HEK293 (cell line): ENCODE measurements around the gene HSPA14.

ENCODE experiments used
- CTCF ChIA-PET: fragments of 350-600 bp; formaldehyde crosslinking; extraction: SDS; loops from one replicate; lab custom pipeline; 2021; ENCODE audit warnings: antibody characterized with exemption; lab: Yijun Ruan, JAX
- POLR2A ChIA-PET: fragments of 300-600 bp; formaldehyde crosslinking; extraction: SDS; loops from one replicate; lab custom pipeline; 2020; ENCODE audit warnings: antibody characterized with exemption, inconsistent platforms; lab: Yijun Ruan, JAX
- H3K27ac ChIP-seq: fragments of 200-500 bp; sonication (Bioruptor generic); 2 replicates; pipeline ENCODE4 v1.5.1; 2014; ENCODE audit warnings: low read depth, low read length, control low read depth, inconsistent platforms; ENCODE audit errors: extremely low read depth
- H3K36me3 ChIP-seq, 2 experiments: fragments of 200-500 bp in 1 of 2; sonication (Bioruptor generic) in 1 of 2; 1 replicate in 1 of 2; 2 replicates in 1 of 2; pipeline ENCODE4 v1.5.1; 2014 to 2017; ENCODE audit warnings: inconsistent platforms in 2 of 2, low read length in 2 of 2; ENCODE audit not compliant: control insufficient read depth in 2 of 2, insufficient read depth in 1 of 2
- H3K4me1 ChIP-seq: fragments of 200-500 bp; sonication (Bioruptor generic); 2 replicates; pipeline ENCODE4 v1.5.1; 2014; ENCODE audit warnings: mild to moderate bottlenecking, low read length, inconsistent platforms; ENCODE audit not compliant: control insufficient read depth, insufficient read depth
- H3K4me3 ChIP-seq: 2 replicates; pipeline ENCODE4 v1.5.1; 2011; ENCODE audit warnings: low read depth, mild to moderate bottlenecking, control low read depth, low read length, moderate library complexity
- H3K9me3 ChIP-seq: fragments of 200-500 bp; sonication (Bioruptor generic); 2 replicates; pipeline ENCODE4 v1.5.1; 2014; ENCODE audit warnings: low read depth, low read length, inconsistent platforms; ENCODE audit not compliant: control insufficient read depth, insufficient read depth
- GLIS2 ChIP-seq: fragments of 450-650 bp; formaldehyde crosslinking; IDR thresholded peaks from 2 replicates; pipeline ENCODE4 v1.5.1; 2016; ENCODE audit warnings: missing biosample characterization, missing genetic modification characterization
- HOXD13 ChIP-seq: sonication (generic); formaldehyde crosslinking; IDR thresholded peaks from 2 replicates; pipeline ENCODE4 v1.8.0; 2022; ENCODE audit warnings: missing genetic modification reagents, borderline replicate concordance
- IKZF3 ChIP-seq: fragments of 450-650 bp; IDR thresholded peaks from 2 replicates; pipeline ENCODE4 v1.5.0; 2018; ENCODE audit warnings: missing biosample characterization, mild to moderate bottlenecking, missing genetic modification characterization, moderate library complexity
- KLF7 ChIP-seq: fragments of 450-650 bp; formaldehyde crosslinking; IDR thresholded peaks from 2 replicates; pipeline ENCODE4 v1.5.1; 2016; ENCODE audit warnings: missing biosample characterization, missing genetic modification characterization, borderline replicate concordance
- SCRT1 ChIP-seq: fragments of 450-650 bp; formaldehyde crosslinking; IDR thresholded peaks from 2 replicates; pipeline ENCODE4 v1.5.1; 2016; ENCODE audit warnings: missing biosample characterization, missing genetic modification characterization, borderline replicate concordance
- SP2 ChIP-seq: fragments of 450-650 bp; formaldehyde crosslinking; IDR thresholded peaks from 2 replicates; pipeline ENCODE4 v1.5.1; 2016; ENCODE audit warnings: missing biosample characterization, missing genetic modification characterization
- ZBTB20 ChIP-seq: fragments of 450-650 bp; formaldehyde crosslinking; IDR thresholded peaks from 2 replicates; pipeline ENCODE4 v1.5.1; 2016; ENCODE audit warnings: missing biosample characterization, missing genetic modification characterization
- ZBTB21 ChIP-seq: fragments of 450-650 bp; formaldehyde crosslinking; IDR thresholded peaks from 2 replicates; pipeline ENCODE4 v1.5.1; 2017; ENCODE audit warnings: missing biosample characterization, missing genetic modification characterization
- ZEB2 ChIP-seq: fragments of 450-650 bp; formaldehyde crosslinking; IDR thresholded peaks from 2 replicates; pipeline ENCODE4 v1.5.1; 2016; ENCODE audit warnings: missing biosample characterization, missing genetic modification characterization
- ZFP3 ChIP-seq: fragments of 450-650 bp; formaldehyde crosslinking; IDR thresholded peaks from 2 replicates; pipeline ENCODE4 v1.5.1; 2016; ENCODE audit warnings: low read depth, missing biosample characterization, missing genetic modification characterization
- ZFP37 ChIP-seq: fragments of 450-650 bp; formaldehyde crosslinking; IDR thresholded peaks from 2 replicates; pipeline ENCODE4 v1.5.1; 2016; ENCODE audit warnings: missing biosample characterization, missing genetic modification characterization
- ZIC2 ChIP-seq: fragments of 450-650 bp; formaldehyde crosslinking; IDR thresholded peaks from 2 replicates; pipeline ENCODE4 v1.5.1; 2016; ENCODE audit warnings: missing biosample characterization, missing genetic modification characterization
- ZNF10 ChIP-seq: fragments of 450-650 bp; formaldehyde crosslinking; IDR thresholded peaks from 2 replicates; pipeline ENCODE4 v1.5.1; 2017; ENCODE audit warnings: missing biosample characterization, missing genetic modification characterization
- ZNF121 ChIP-seq: fragments of 450-650 bp; formaldehyde crosslinking; IDR thresholded peaks from 2 replicates; pipeline ENCODE4 v1.5.1; 2016; ENCODE audit warnings: missing biosample characterization, missing genetic modification characterization
- ZNF2 ChIP-seq: fragments of 450-650 bp; formaldehyde crosslinking; IDR thresholded peaks from 2 replicates; pipeline ENCODE4 v1.5.1; 2016; ENCODE audit warnings: missing biosample characterization, missing genetic modification characterization
- ZNF223 ChIP-seq: fragments of 450-650 bp; formaldehyde crosslinking; IDR thresholded peaks from 2 replicates; pipeline ENCODE4 v1.5.1; 2016; ENCODE audit warnings: missing biosample characterization, missing genetic modification characterization
- ZNF239 ChIP-seq: fragments of 450-650 bp; formaldehyde crosslinking; IDR thresholded peaks from 2 replicates; pipeline ENCODE4 v1.5.1; 2016; ENCODE audit warnings: missing biosample characterization, missing genetic modification characterization
- ZNF324 ChIP-seq: fragments of 450-650 bp; formaldehyde crosslinking; IDR thresholded peaks from 2 replicates; pipeline ENCODE4 v1.5.1; 2016; ENCODE audit warnings: missing biosample characterization, missing genetic modification characterization
- ZNF335 ChIP-seq: fragments of 450-650 bp; formaldehyde crosslinking; conservative IDR thresholded peaks from 2 replicates; pipeline ENCODE4 v1.5.1; 2016; ENCODE audit warnings: missing biosample characterization, missing genetic modification characterization
- ZNF341 ChIP-seq: fragments of 450-650 bp; formaldehyde crosslinking; IDR thresholded peaks from 2 replicates; pipeline ENCODE4; 2016; ENCODE audit warnings: low read depth, missing biosample characterization, missing genetic modification characterization
- ZNF366 ChIP-seq: fragments of 450-650 bp; formaldehyde crosslinking; conservative IDR thresholded peaks from 2 replicates; pipeline ENCODE4 v1.5.1; 2016; ENCODE audit warnings: missing biosample characterization, missing genetic modification characterization
- ZNF391 ChIP-seq: fragments of 450-650 bp; formaldehyde crosslinking; IDR thresholded peaks from 2 replicates; pipeline ENCODE4 v1.5.1; 2016; ENCODE audit warnings: low read depth, missing biosample characterization, missing genetic modification characterization, borderline replicate concordance
- ZNF561 ChIP-seq: fragments of 450-650 bp; IDR thresholded peaks from 2 replicates; pipeline ENCODE4 v1.5.1; 2018; ENCODE audit warnings: missing biosample characterization, missing genetic modification characterization, borderline replicate concordance
- ZNF629 ChIP-seq: fragments of 450-650 bp; formaldehyde crosslinking; IDR thresholded peaks from 2 replicates; pipeline ENCODE4 v1.5.1; 2017; ENCODE audit warnings: missing biosample characterization, missing genetic modification characterization
- ZNF76 ChIP-seq: fragments of 450-650 bp; formaldehyde crosslinking; IDR thresholded peaks from 2 replicates; pipeline ENCODE4; 2016; ENCODE audit warnings: low read depth, missing biosample characterization, missing genetic modification characterization, borderline replicate concordance
- ZNF791 ChIP-seq: fragments of 450-650 bp; formaldehyde crosslinking; IDR thresholded peaks from 2 replicates; pipeline ENCODE4 v1.5.1; 2016; ENCODE audit warnings: missing biosample characterization, missing genetic modification characterization
- ZNF837 ChIP-seq: fragments of 450-650 bp; formaldehyde crosslinking; IDR thresholded peaks from 2 replicates; pipeline ENCODE4 v1.5.1; 2016; ENCODE audit warnings: missing biosample characterization, missing genetic modification characterization
- ZXDB ChIP-seq: fragments of 450-650 bp; formaldehyde crosslinking; IDR thresholded peaks from 2 replicates; pipeline ENCODE4 v1.5.1; 2016; ENCODE audit warnings: missing biosample characterization, missing genetic modification characterization
- TF ChIP-seq, protein P1 (sequence below): fragments of 450-650 bp; formaldehyde crosslinking; optimal IDR thresholded peaks from 2 replicates; pipeline ENCODE3; 2016; ENCODE audit warnings: missing biosample characterization, mild to moderate bottlenecking, missing genetic modification characterization
- TF ChIP-seq, protein P2 (sequence below): fragments of 450-650 bp; formaldehyde crosslinking; IDR thresholded peaks from 2 replicates; pipeline ENCODE4 v1.5.1; 2016; ENCODE audit warnings: missing biosample characterization, missing genetic modification characterization, low read depth
- TF ChIP-seq, protein P3 (sequence below): fragments of 450-650 bp; formaldehyde crosslinking; IDR thresholded peaks from 2 replicates; pipeline ENCODE4 v1.5.1; 2017; ENCODE audit warnings: missing biosample characterization, missing genetic modification characterization

HSPA14 gene

DNA sequence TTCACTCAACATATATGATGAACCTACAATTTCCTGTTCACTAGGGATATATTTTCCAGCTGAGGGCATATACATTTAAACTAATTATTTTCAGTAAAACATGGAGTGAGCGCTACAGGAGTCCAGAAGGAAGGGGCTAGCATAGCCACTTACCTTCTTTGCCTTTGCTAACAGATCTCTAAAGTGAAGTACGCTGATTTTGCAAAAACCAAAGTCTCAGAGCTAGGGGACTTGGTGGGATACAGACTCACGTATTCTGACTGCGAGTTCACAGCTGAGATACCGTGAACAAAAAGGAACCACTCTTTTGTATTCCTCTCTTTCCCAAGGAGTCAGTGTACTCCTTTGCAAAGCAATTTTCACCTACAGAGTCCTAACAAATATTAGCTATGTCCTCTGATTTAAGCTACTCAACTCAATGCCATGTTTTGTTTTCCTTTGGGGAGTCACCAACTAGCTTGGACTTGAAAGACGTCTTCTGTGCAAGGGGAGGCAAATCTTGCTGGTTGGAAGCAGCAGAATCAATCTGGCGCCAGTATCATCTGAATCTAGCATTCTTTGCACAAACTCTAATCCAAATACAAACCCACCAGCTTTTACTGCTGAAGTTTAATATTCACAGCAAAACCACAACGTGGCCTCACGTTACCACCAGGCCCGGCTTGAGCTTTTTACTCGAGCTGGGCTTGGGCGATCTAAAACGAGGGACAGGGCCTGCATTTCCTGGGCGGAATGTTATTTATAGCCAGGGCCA, 926 bp upstream of the HSPA14 start (continued):
- TF ChIP-seq IKZF3 (tag by site-specific recombination) (peak; percentile 45; the same call in 1 of the 2 replicates), HOXD13 (CRISPR knock-in tag) (peak; percentile 40; the same call in 1 of the 2 replicates), ZNF121 (tag by site-specific recombination) (no peak), SCRT1 (no peak), ZNF366 (tag by site-specific recombination) (0 out of 2 replicates have a peak, but pooled peaks have one; percentile 30), ZNF239 (tag by site-specific recombination) (no peak), ZNF561 (tag by site-specific recombination) (0 out of 2 replicates have a peak, but pooled peaks have one; percentile 56)

DNA sequence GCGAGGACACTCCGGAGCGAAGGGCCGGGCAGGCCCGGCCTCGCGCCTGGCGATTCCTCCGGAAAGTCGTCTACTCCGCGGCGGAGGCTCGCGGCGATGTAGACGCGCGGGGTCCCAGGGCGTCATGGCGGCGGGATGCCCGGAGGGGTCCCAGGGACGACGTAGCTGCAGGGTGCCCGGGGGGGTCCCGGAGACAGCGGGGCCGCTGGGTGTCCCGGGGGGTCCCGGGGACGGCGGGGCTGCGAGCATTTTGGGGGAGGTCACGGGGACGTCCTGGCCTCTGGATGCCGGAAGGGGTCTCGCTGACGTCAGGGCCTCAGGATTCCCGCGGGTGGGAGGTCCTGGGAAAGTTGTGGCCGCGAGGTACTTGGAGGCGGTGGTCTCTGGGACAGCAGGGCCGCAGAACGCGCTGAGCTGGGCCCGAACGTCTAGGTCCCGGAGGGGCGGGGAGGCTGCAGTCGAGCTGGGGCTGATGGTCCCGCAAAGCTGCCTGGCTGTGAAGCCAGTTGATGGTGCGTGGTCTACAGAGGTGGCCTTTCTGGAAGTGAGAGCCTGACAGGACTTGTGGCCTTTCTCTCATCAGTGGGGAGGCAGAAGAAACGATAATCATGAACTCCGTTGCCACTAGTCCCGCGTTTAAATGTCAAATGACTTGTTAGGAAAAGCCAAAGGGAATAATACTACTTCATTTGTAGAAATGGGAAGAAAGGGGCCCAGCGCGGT, 637 bp downstream of the HSPA14 start:
- H3K9me3 ChIP-seq: no peaks in the 10 kb centered on the region
- peaks cover 24 to 38% of the 10 kb centered on the region in 2 experiments; a peak in 2 of 3 replicates for H3K36me3 ChIP-seq
- peaks cover 5% of the 10 kb centered on the region; the same call in 1 of the 2 replicates for H3K4me1 ChIP-seq
- POLR2A ChIA-PET: interaction anchor here (0.9 to 3.9 kb wide), 15 partner anchors 9 to 330 kb away, joined by 3 to 68 read pairs (median 5); partner anchors contain the start of genes DCLRE1C, MEIG1, NMT2 and SUV39H2
- peak overlapping the region; percentile 88 for H3K27ac ChIP-seq
- CTCF ChIA-PET: interaction anchor here (0.8 to 1.3 kb wide), 2 partner anchors 15 to 111 kb away, joined by 4 to 5 read pairs; no protein-coding TSS in a partner anchor
- peak overlapping the region; percentile 94 for H3K4me3 ChIP-seq
- TF ChIP-seq ZFP37 (tag by site-specific recombination): 0 out of 2 replicates have a peak, but pooled peaks have one; percentile 48
- TF ChIP-seq ZNF837 (tag by site-specific recombination): no peak
- TF ChIP-seq KLF7: no peak
- 0 out of 2 replicates have a peak, but pooled peaks have one; percentile 7 for TF ChIP-seq ZXDB (tag by site-specific recombination)
- TF ChIP-seq ZEB2 (tag by site-specific recombination): 0 out of 2 replicates have a peak, but pooled peaks have one; percentile 2
- TF ChIP-seq, protein P1, sequence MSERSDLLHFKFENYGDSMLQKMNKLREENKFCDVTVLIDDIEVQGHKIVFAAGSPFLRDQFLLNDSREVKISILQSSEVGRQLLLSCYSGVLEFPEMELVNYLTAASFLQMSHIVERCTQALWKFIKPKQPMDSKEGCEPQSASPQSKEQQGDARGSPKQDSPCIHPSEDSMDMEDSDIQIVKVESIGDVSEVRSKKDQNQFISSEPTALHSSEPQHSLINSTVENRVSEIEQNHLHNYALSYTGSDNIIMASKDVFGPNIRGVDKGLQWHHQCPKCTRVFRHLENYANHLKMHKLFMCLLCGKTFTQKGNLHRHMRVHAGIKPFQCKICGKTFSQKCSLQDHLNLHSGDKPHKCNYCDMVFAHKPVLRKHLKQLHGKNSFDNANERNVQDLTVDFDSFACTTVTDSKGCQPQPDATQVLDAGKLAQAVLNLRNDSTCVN (tag by site-specific recombination): peak; percentile 50
- TF ChIP-seq ZNF791 (tag by site-specific recombination): no peak
- 0 out of 2 replicates have a peak, but pooled peaks have one; percentile 14 for TF ChIP-seq ZNF10 (tag by site-specific recombination)
- TF ChIP-seq GLIS2 (tag by site-specific recombination): peak; percentile 73
- TF ChIP-seq ZBTB20: 0 out of 2 replicates have a peak, but pooled peaks have one; percentile 9
- TF ChIP-seq ZNF76 (tag by site-specific recombination): peak; percentile 83
- 0 out of 2 replicates have a peak, but pooled peaks have one; percentile 28 for TF ChIP-seq ZNF2 (tag by site-specific recombination)
- 0 out of 2 replicates have a peak, but pooled peaks have one; percentile 6 for TF ChIP-seq SCRT1
- TF ChIP-seq, protein P2, sequence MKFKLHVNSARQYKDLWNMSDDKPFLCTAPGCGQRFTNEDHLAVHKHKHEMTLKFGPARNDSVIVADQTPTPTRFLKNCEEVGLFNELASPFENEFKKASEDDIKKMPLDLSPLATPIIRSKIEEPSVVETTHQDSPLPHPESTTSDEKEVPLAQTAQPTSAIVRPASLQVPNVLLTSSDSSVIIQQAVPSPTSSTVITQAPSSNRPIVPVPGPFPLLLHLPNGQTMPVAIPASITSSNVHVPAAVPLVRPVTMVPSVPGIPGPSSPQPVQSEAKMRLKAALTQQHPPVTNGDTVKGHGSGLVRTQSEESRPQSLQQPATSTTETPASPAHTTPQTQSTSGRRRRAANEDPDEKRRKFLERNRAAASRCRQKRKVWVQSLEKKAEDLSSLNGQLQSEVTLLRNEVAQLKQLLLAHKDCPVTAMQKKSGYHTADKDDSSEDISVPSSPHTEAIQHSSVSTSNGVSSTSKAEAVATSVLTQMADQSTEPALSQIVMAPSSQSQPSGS (tag by site-specific recombination): peak; percentile 34; the same call in 1 of the 2 replicates
- TF ChIP-seq ZNF629: no peak
- 0 out of 2 replicates have a peak, but pooled peaks have one; percentile 63 for TF ChIP-seq ZNF391 (tag by site-specific recombination)
- TF ChIP-seq ZNF223 (tag by site-specific recombination): 0 out of 2 replicates have a peak, but pooled peaks have one; percentile 15
- TF ChIP-seq, protein P3, sequence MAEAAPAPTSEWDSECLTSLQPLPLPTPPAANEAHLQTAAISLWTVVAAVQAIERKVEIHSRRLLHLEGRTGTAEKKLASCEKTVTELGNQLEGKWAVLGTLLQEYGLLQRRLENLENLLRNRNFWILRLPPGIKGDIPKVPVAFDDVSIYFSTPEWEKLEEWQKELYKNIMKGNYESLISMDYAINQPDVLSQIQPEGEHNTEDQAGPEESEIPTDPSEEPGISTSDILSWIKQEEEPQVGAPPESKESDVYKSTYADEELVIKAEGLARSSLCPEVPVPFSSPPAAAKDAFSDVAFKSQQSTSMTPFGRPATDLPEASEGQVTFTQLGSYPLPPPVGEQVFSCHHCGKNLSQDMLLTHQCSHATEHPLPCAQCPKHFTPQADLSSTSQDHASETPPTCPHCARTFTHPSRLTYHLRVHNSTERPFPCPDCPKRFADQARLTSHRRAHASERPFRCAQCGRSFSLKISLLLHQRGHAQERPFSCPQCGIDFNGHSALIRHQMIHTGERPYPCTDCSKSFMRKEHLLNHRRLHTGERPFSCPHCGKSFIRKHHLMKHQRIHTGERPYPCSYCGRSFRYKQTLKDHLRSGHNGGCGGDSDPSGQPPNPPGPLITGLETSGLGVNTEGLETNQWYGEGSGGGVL (tag by site-specific recombination): no peak
- TF ChIP-seq ZIC2: peak; percentile 51; the same call in 1 of the 2 replicates
- 0 out of 2 replicates have a peak, but pooled peaks have one; percentile 19 for TF ChIP-seq ZBTB21 (tag by site-specific recombination)
- no peak for TF ChIP-seq ZNF324 (tag by site-specific recombination)
- no peak for TF ChIP-seq ZFP3 (tag by site-specific recombination)
- TF ChIP-seq SP2 (tag by site-specific recombination): peak; percentile 49
- peak; percentile 78 for TF ChIP-seq ZNF335 (tag by site-specific recombination)
- peak; percentile 85 for TF ChIP-seq ZNF341 (tag by site-specific recombination)
